A673 (cell line): ENCODE measurements around the gene CD6. TPM values are rescaled to one million over a fixed set of nuclear protein-coding genes. Genes with fewer than 3 reads are reported as not detected.

ENCODE experiments used
- BruUV-seq: library from RNA; stranded (reverse); fragments of 400-500 nt; replicated peaks from 2 replicates; lab custom pipeline; 2021; lab: Mats Ljungman, UMichigan
- CTCF ChIA-PET: fragments of 300-600 bp; sonication (Branson Sonifier 250); formaldehyde crosslinking; loops from one replicate; lab custom pipeline; 2022; ENCODE audit warnings: antibody characterized with exemption; lab: Charles Lee
- POLR2A ChIA-PET: fragments of 300-600 bp; sonication (Branson Sonifier 250); formaldehyde crosslinking; loops from one replicate; lab custom pipeline; 2022; ENCODE audit warnings: antibody characterized with exemption; ENCODE audit not compliant: low non-redundant PET; lab: Charles Lee
- DNase-seq: peaks from one replicate; pipeline ENCODE4 v3.0.0-alpha.2; 2015; ENCODE audit warnings: low spot score
- H3K27ac ChIP-seq: fragments of 200-600 bp; sonication (generic); 2 replicates; pipeline ENCODE4 v1.5.1; 2016; ENCODE audit warnings: mixed run types, low read depth, mild to moderate bottlenecking, mixed read lengths, antibody characterized with exemption, low read length; ENCODE audit not compliant: poor library complexity, severe bottlenecking
- H3K27me3 ChIP-seq: fragments of 200-600 bp; sonication (generic); replicated peaks from 2 replicates; pipeline ENCODE4 v1.6.1; 2017; ENCODE audit warnings: mixed run types, low read depth, mild to moderate bottlenecking, mixed read lengths, antibody characterized with exemption, low read length; ENCODE audit not compliant: insufficient read depth, poor library complexity
- H3K36me3 ChIP-seq: fragments of 200-600 bp; sonication (generic); 2 replicates; pipeline ENCODE4 v1.6.1; 2016; ENCODE audit warnings: mixed run types, mild to moderate bottlenecking, mixed read lengths, antibody characterized with exemption, low read length; ENCODE audit not compliant: insufficient read depth, poor library complexity, severe bottlenecking
- H3K4me1 ChIP-seq: fragments of 200-600 bp; sonication (generic); 2 replicates; pipeline ENCODE4 v1.6.1; 2017; ENCODE audit warnings: mixed run types, mild to moderate bottlenecking, mixed read lengths, antibody characterized with exemption, low read length; ENCODE audit not compliant: insufficient read depth, poor library complexity, severe bottlenecking
- H3K4me3 ChIP-seq: fragments of 200-600 bp; sonication (generic); 2 replicates; pipeline ENCODE4 v1.5.1; 2016; ENCODE audit warnings: low read depth, mixed run types, mild to moderate bottlenecking, mixed read lengths, low read length; ENCODE audit not compliant: poor library complexity, severe bottlenecking
- H3K9me3 ChIP-seq: fragments of 200-600 bp; sonication (generic); 2 replicates; pipeline ENCODE4 v1.6.1; 2016; ENCODE audit warnings: mixed run types, low read depth, mild to moderate bottlenecking, mixed read lengths, antibody characterized with exemption, low read length; ENCODE audit not compliant: poor library complexity, severe bottlenecking
- EZH2 ChIP-seq: fragments of 200-600 bp; sonication (generic); IDR thresholded peaks from 2 replicates; pipeline ENCODE4 v1.6.1; 2017; ENCODE audit warnings: borderline replicate concordance, low read depth, mild to moderate bottlenecking, mixed read lengths, antibody characterized with exemption, low read length; ENCODE audit not compliant: poor library complexity, severe bottlenecking
- intact Hi-C: fragments of 100-400 bp; cut with micrococcal nuclease; formaldehyde crosslinking; loops from one replicate; pipeline ENCODE4 v1.10.0; 2022; ENCODE audit not compliant: unreplicated experiment
- total RNA-seq: library from RNA; stranded (reverse); gene quantifications from 2 replicates; pipeline ENCODE4 v1.2.3, GENCODE V29; 2021
- TF ChIP-seq, protein P1 (sequence below): fragments of 300-800, 200-600 bp; sonication (generic); conservative IDR thresholded peaks from 2 replicates; pipeline ENCODE4 v1.5.1; 2017; ENCODE audit warnings: low read depth, mild to moderate bottlenecking, antibody characterized with exemption, low read length, moderate library complexity, mixed read lengths

Gene CD6
- total RNA-seq, 1 experiment from 2014 or later, result not detected

DNA sequence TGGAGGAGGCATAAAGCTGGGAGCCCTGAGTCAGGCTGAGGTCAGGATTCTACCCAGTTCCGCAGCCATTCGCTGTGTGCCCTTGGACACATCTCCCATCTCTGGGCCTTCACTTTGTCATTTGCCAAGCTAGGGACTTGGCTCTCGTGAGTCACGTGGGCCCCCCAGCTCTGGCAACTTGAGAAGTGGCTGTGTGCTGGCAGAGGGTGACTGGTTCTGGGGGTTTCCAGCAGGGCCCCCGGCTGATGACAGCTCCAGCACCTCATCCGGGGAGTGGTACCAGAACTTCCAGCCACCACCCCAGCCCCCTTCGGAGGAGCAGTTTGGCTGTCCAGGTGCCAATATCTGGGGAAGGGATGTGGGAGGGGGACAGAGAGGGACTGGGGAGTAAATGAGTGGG is 46.6 kb downstream of the CD6 start:
- DNase-seq, result no peak

DNA sequence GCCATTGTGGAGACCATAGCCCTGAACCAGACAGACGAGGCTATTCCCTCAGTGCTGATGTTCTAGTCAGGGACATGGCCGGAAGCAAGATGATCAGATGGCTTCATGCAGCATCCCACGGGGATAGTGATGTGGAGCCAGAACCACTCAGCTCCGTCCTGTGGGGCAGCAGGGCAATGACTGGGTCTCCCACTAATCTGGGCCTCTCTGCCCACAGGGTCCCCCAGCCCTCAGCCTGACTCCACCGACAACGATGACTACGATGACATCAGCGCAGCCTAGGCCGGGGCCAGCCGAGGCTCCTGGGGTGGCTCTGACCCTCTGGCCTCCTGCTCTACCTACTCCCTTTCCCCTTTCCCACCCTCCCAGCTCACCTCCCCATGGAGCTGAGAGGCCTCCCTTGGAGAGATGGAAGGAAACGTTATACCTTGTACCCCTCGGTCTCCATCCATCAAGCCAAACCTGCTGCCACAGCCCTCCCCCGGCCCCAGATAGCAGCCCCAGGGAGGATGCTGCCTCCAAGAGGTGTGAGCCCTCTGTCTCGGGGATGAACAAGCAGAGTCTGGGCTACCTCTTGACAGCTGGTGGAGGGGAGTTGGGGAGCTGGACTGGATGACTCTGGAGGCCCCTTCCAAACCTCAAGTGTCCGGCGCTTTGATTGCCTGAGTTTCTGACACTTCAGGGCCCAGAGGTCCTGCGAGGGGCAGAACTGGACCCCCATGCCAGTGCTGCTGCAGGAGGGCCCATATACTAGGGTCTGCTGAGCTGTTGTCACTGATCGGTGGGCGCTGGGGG is 47.8 kb downstream of the CD6 start:
- TF ChIP-seq, protein P1, sequence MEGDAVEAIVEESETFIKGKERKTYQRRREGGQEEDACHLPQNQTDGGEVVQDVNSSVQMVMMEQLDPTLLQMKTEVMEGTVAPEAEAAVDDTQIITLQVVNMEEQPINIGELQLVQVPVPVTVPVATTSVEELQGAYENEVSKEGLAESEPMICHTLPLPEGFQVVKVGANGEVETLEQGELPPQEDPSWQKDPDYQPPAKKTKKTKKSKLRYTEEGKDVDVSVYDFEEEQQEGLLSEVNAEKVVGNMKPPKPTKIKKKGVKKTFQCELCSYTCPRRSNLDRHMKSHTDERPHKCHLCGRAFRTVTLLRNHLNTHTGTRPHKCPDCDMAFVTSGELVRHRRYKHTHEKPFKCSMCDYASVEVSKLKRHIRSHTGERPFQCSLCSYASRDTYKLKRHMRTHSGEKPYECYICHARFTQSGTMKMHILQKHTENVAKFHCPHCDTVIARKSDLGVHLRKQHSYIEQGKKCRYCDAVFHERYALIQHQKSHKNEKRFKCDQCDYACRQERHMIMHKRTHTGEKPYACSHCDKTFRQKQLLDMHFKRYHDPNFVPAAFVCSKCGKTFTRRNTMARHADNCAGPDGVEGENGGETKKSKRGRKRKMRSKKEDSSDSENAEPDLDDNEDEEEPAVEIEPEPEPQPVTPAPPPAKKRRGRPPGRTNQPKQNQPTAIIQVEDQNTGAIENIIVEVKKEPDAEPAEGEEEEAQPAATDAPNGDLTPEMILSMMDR, result no peak
- no peak for TF ChIP-seq EZH2
- Histone ChIP-seq H3K36me3 (no peaks in the 10 kb centered on the region), H3K4me1 (peaks cover 4% of the 10 kb centered on the region), H3K27me3 (no peaks in the 10 kb centered on the region), H3K4me3 (no peak overlapping the region), H3K27ac (no peak overlapping the region), H3K9me3 (no peaks in the 10 kb centered on the region)
- ChIA-PET CTCF (no interaction called here), POLR2A (no interaction called here)
- no peak for DNase-seq
- no TSS peak for BruUV-seq
- intact Hi-C loops, result no loop called here

More for the DNA sequence above, 46.6 kb downstream of the CD6 start:
- Histone ChIP-seq H3K36me3 (no peaks in the 10 kb centered on the region), H3K4me1 (peaks cover 4% of the 10 kb centered on the region), H3K27ac (no peak overlapping the region), H3K9me3 (no peaks in the 10 kb centered on the region), H3K4me3 (no peak overlapping the region), H3K27me3 (peaks cover 9% of the 10 kb centered on the region)
- POLR2A ChIA-PET, result no interaction called here
- CTCF ChIA-PET, result no interaction called here
- TF ChIP-seq, protein P1, result no peak
- TF ChIP-seq EZH2, result no peak
- BruUV-seq, result no TSS peak
- intact Hi-C loops, result no loop called here

DNA sequence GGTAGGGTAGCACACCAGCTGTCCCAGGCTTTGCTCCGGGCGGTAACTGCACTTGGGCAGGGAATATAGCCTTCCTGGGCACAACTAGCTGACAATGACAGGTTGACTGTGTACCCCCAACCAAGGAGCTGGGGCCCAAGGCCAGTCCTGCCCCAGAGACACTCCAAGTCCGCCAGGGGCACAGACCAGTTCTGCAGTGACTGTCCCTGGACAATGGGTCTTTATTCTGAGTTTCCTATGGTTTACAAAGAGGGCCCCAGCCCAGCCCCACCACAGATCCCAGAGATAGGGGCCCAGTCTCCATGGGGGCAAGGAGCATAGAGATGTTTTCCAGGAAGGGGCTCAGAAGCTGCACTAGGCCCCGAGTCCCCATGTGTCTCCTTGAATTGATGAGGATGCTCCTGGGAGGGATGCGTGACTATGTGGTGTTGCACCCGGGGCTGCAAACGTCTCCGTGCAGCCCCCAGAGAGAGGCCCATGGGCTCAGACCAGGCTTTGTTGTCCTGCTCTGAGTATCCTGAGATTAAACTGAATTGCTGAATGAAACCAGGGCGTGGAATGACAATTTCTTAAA is 48.4 kb downstream of the CD6 start:
- intact Hi-C loops, result no loop called here
- Histone ChIP-seq H3K9me3 (no peaks in the 10 kb centered on the region), H3K27ac (no peak overlapping the region), H3K4me3 (no peak overlapping the region), H3K36me3 (no peaks in the 10 kb centered on the region), H3K27me3 (no peaks in the 10 kb centered on the region), H3K4me1 (peaks cover 4% of the 10 kb centered on the region)
- BruUV-seq, result no TSS peak
- ChIA-PET CTCF (no interaction called here), POLR2A (no interaction called here)
- no peak for DNase-seq
- no peak for TF ChIP-seq EZH2
- TF ChIP-seq, protein P1, result no peak
